ENCODE results near the gene PACSIN3.

PACSIN3 gene

DNA sequence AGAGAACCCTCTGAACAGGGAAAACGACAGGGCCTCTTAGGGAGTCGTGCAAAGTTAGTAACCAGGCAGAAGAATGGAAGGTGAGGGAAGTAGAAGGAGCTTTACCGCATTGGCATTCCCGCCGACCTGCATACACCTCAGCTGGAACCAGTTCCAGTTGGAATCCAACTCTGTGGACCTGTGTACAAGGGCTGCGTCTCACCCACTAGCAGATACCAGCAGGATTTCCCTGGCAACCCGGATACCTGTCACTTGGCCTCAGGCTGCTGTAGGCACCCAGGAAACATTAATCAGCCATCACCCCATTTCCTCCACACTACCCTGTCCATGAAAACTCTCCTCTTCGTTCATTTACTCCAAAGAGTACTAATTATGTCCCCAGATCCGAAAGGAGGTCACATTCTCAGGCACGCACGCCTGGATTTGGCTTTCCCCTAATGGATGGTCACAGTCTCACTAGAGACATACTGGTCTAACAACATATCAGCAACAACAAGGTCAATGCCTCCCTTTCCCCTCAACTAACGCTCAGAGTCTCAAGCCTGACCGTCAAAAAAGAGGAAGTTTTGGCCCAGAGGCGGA is 10.4 kb downstream of the PACSIN3 start:
- no peak for DNase-seq

DNA sequence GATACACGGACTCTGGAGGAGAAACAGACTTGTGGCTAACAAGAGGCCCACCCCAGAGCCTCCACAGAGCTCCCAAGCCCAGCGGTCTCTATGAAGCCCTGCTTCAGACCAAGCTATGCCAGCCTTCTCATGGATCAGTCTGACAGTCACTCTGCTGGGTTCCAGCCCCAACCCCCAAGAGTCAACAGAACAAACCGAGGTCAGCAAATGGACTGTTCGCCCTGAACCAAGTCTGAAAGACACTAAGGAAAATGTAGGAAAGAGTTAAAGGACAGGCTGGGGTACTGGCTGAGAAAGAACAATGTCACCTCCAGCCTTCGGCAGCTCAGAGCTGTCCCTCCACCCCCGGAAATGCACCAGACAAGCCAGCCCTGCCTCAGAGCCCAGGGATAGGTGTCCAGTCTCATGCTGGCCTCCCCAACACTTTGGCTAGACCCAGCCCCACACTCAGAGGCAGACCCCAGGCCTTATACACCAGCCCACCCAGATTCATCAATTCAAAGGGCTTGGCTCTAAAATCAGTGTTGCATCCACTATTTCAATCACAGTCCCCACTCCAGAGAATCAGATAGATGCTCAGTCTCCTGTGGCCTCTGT is 13.4 kb downstream of the PACSIN3 start:
- no peak for DNase-seq

DNA sequence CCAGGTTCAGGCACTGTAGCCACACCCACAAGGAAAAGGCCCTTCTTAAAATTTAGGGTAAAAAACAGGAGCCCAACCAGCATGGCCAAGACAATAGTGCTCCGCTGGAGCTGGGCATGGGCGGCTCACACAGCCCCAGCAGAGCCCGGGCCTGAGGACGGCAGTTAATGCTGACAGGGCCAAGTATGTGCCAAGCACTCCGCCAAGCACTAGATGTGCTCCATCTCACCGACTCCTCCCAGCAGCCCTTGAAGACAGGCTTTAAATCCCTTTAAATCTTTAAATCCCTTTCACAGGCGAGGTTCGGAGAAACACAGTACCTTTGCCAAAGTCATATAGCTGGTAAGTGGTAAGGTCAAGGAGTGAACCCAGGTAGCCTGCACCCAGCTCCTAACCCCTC is 14.4 kb downstream of the PACSIN3 start:
- no peak for DNase-seq

DNA sequence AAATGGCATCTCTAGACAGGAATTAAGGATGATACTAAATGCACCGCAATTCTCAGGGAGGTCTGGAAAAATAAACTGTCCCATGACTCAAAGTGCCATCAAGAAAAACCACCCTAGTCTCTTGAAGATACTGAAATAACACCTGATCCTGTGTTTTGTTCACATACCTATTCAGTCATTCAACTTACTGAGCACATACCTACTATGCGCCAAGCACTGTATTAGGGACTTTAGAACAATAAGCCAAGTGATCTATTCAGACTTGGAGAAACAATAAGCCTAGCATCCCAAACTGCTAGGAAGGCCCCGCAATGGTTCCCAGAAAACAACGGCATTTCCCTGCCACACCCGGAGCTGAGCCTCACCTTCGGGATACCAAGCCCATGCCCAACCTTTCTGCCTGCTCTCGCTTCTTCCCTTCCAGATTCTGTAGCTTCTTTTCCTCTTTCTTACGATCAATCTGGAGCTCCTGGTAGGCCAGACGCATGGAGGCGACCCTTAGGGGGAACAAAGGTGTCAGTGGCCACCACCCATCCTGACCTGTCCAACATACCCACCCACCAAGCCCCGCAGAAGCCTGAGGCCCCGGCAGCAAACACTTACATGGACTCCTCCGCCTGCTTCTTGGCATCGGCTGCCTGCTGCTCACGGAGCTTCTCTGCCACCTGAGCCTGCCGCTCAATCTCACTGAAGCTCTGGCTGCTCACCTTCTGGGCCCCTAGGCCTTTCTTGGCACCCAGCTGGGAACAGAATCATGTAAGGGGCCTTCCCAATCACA is 15.0 kb downstream of the PACSIN3 start:
- no peak for DNase-seq

DNA sequence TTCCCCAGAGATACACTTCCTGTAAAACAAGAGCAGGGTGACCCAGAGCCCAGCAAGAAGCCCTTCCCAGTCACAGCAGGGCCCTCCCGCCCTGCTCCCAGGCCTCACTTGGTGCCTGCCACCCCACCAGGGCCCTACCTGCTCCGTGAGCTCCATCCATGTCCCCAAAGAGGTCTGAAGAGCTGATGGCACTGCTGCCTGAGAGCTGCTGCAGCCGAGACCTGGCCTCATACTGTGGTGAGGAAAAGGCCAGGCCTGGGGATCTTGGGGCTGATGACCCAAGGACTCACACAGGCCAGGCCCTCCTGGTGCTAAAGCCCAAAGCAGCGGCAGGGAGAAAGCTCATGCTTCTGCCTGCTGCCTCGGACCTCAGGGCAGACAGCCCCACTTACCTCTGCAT is 19.9 kb downstream of the PACSIN3 start:
- DNase-seq, result no peak

DNA sequence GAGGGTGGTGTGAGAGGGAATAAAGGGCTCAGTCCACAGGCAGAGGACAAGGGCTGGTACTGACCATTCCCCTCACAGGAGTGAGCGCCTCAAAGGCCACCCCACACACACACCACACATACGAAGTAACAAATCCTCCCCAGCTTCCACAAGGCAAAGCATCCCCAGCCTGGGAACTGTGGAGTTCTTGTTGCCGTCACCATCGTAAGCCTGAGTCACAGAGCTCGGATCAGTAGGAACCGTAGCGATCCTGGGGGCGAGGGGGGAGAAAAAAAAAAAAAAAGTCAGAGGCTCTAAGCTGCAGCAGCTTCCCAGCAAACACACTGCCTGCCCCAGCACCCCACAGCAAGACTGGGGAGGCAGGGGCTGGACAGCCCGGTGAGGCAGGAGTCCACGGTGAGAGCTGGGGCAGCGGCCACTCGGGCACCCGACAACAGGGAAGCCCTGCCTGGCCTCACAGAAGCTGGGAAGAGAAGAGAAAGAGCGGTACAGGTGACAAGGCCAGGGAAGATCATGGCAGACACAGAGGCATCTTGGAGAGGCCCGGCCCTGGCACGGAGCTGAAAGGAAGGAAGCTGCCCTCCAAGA is 20.9 kb downstream of the PACSIN3 start:
- DNase-seq, result no peak

DNA sequence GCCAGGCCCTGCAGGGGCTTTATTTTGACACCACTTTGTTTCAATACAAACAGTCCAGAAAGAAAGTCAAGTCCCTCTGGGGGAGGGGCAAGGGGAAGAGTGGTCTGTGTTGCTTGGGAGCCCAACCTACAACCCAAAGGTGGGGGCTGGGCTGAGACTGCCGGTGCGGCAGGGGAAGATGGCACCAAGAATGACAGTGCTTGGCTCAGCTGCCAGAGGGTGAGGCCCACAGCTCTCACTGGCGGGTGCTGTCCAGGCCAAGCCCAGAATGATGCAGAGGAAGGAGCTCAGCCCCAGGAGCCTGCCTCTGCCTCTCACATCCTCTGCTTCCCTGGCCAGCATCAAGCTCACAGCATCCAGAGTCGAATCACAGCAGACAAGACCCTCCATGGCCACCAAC is 21.9 kb downstream of the PACSIN3 start:
- no peak for DNase-seq

DNA sequence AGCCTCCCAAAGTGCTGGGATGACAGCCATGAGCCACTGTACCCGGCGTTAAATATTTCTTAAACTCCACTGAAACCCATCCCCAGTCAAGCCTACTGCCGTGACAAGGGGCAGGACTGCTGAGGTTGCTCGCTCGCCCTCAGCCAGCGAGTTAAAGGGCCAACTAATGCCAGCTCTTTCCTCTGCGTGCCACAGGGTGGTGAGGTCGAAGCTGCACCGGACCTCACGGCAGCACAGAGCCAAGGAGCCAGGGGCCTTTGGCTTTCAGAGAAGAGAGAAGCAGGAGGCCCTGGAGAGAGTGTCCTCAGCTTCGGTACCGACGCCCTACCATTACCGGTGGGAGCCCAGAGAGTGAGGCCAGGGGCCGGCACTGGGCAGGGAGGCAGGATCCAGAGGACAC is 22.3 kb downstream of the PACSIN3 start:
- no peak for DNase-seq

DNA sequence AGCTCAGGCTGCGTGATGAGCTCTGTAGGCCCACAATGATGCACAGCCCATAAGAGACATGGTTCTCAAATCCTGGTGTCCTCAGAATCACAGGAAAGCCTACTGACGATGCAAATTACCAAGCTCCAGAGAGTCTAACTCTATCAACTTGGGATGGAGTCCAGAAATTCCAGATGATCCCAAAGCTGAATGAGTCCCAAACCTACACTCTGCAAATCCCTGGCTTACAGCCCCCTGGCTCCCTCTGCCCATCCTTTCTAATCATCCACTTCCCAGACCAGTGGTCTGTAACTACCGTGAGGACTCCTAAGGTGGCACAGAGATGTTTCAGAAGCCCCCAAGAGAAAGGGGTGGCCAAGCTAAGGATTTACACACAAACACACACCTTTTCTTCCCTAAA is 23.0 kb downstream of the PACSIN3 start:
- DNase-seq, result no peak

DNA sequence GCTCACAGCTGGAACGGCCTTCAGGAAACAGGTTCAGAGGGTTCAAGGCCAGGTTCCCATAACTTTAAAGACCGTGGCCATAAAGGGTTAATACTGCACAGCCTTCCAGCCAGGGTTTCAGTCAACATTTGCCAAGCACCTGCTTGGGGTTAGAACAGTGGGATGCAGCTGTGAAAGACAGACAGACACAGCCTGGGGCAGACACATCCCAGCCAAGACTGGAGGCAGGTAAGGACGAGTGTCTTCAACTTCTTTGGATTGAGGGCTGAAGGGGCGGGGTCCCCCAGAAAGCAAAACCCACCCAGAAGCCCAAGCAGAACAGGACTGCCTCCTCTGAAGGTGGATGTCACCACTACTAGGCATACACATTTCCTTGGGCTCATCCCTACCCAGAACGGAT is 23.8 kb downstream of the PACSIN3 start:
- no peak for DNase-seq

DNA sequence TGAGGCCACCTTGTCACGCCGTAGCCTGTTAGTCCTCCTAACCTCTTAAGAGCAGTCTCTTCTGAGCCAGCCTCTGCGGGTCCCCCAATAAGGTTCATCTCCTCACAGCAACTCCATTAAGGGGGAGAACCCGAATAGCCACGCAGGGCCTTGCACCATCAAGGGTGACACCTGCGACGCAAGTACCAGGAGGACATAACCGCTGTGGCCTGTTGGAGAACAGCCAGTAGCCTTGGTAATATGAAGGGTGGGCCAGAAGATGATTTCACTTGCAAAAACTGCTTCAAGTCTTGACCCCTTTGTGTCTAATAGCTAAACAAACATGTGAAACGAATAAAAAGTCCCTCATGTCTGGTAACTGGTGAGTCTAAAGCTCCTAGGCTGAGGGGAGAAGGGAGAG is 24.3 kb downstream of the PACSIN3 start:
- DNase-seq, result no peak

DNA sequence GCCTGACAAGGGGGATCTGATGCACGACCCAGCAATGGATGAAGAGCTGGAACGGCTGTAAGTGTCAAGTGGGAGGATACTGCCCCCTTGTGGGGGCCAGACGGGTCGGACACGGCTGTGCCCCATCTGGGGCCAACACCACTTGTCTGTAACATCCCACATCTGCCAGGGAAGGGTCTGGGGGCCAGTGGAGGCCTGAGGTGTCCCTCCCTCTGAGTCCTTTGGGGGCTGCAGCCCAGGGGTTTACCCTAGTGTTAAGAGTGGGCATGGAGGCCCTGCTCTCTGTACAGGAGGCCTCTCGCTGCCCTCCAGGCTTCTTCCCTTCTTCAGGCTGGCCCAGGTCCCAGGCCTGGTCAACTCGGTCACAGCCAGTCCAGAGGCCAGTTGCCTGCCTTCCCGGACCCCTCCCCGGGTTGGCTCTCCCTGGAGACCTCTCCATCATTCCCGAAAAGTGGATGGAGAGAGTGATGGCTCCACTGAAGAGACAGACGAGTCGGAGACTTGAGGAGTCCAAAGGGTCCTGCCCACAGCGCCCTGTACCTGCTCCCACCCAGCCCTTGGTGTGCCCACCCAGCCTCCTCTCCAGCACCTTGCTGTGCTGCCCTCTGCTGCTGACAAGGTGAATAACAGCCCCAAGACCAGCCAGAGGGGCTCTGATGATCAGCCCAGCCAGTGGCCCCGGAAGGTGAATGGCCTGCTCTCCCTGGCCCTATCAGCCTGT is 24.9 kb downstream of the PACSIN3 start:
- DNase-seq, result peak; percentile 46 to 75

DNA sequence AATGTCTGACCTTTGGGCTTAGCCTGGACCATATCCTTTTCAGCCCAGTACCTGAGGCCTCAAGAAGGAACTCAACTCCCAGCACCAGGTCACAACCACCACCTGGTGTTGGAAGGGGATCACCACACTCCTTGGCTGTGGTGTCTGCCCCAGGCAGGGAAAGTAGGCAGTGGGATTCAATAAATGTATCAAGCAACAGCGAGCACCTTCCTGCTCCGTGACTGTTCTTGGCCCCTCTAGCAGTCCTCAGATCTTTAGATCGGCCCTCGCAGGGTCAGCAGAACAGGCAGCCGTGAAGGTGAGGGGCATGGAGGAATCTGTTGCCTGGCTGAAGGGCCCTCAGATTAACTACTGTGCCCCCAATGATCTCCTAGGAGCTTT is 25.5 kb downstream of the PACSIN3 start:
- DNase-seq, result no peak

DNA sequence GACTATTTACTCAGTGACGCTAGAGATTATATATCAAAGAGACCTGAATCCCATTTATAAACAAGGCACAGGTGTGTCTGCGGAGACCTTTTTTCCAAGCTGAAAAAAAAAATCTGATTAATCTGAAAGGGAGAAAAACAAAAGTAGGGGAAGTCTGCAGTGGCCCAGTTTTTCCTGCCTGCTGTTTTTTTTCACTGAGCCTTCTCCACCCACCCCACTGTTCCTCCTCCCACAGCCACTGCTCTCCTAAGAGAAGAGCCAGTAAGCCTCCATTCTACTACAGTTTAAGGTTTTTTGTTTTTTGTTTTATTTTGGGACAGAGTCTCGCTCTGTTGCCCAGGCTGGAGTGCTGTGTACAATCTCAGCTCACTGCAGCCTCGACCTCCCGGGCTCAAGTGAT is 28.0 kb downstream of the PACSIN3 start:
- DNase-seq, result no peak

DNA sequence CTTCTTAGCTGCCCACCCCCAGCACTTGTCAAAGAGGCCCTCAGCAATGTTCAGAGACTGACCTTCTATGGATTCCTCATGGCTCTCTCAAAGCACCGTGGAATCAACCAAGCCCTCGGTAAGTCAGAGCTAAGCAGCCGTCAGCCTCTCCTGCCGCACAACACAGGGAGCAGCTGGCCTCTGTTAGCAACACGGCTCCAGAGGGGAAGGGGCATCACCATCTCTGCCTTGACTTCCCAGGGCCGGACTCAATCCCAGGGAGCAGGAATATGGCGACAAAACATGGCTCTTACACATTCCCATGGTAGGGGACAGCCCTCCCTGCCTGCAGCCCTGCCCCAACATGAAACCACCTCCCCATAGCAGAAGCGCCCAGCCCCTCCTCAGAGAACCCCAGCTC is 28.4 kb downstream of the PACSIN3 start:
- DNase-seq, result no peak

DNA sequence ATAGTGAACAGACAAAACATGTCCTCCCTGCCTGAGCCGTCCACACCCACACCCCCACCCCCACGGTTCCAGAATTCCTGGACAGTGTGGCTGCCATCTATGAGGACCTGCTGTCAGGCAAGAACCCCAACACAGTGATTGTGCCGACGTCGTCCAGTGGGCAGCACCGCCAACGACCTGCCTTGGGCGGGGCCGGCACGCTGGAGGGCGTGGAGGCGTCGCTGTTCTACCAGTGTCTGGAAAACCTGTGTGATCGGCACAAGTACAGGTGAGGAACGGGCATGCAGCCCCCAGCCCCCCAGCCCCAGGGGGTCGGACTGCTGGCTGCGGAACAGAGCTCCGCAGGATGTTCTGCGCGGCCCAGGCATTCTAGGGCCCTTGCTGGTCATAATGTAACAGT is 29.3 kb downstream of the PACSIN3 start:
- DNase-seq, result no peak

DNA sequence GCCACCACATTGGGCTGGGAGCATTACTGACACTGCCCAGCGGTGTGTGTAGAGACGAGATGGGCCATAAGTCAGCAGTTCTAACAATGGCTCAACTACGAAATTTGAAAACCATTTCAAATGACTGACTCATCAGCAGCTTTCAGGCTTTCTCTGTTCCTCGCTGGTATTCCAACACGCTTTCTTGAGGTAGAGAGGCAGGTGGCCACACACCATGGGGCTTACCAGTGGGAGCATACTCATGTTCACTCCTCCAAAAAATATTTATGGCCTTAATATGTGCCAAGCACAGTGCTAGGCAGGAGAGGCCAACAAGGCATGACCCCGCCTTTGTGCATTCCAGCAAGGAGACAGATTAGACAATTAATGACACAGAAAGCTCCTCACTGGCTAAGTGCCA is 29.9 kb downstream of the PACSIN3 start:
- no peak for DNase-seq

DNA sequence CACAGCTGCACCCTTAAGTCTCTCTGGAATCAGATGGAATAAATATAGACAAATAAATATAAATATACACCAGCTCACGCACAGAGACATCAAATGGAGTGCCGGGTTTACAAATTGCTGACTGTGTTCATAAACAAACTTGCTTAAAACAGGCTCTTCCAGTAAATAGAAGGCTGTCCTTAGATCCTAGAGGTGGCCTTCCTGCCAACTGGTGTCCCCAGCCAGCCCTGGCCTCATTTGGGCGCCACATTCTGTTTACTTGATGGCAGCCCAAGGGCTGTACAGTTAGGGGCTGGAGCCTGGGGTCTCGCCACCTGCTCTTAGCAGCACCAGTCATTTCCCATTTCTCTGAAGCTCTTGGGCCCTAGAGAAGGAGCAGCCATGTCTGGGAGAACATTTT is 30.4 kb downstream of the PACSIN3 start:
- no peak for DNase-seq

DNA sequence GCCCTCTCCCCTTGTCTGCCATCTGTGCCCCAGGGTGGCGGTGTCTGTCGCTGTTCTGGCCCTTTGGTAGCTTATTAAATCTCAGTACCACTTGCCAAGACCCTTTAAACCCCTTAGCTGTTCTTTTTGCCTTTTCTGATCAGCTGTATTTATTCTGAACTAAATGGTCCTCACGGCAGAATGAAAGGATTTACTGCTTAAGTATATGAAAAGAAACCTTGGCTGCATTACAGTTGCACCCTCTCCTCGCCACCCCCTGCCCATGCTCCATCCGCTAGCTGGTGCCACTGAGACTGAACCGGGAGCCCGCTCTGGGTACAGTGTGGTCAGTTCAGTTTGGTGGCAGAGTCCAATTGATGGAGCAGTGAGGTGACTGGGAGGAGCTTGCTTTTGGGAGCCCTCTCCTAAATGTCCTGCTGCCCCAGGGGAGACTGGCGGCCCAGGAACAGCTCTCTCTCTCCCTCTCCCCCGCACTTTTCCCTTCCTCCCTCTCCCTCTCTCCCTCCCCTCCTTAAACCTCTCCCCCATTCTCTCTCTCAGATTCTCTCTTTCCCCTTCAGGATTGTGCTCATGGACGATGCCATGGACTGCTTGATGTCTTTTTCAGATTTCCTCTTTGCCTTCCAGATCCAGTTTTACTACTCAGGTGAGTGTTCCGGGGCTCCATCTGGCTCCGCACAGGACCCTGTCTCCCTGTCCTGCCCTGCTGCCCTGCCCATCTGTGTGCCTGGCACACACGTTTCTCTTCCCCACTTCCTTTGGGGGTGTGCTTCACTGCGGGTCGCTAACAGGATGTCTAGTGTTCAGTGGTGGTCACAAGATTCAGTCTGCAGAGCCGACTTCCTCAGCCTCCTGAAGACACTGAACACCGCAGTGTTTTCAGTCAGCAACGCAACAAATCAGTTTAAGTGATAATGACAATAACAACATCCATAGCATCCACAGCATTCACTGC is 31.3 kb downstream of the PACSIN3 start:
- DNase-seq, result no peak

DNA sequence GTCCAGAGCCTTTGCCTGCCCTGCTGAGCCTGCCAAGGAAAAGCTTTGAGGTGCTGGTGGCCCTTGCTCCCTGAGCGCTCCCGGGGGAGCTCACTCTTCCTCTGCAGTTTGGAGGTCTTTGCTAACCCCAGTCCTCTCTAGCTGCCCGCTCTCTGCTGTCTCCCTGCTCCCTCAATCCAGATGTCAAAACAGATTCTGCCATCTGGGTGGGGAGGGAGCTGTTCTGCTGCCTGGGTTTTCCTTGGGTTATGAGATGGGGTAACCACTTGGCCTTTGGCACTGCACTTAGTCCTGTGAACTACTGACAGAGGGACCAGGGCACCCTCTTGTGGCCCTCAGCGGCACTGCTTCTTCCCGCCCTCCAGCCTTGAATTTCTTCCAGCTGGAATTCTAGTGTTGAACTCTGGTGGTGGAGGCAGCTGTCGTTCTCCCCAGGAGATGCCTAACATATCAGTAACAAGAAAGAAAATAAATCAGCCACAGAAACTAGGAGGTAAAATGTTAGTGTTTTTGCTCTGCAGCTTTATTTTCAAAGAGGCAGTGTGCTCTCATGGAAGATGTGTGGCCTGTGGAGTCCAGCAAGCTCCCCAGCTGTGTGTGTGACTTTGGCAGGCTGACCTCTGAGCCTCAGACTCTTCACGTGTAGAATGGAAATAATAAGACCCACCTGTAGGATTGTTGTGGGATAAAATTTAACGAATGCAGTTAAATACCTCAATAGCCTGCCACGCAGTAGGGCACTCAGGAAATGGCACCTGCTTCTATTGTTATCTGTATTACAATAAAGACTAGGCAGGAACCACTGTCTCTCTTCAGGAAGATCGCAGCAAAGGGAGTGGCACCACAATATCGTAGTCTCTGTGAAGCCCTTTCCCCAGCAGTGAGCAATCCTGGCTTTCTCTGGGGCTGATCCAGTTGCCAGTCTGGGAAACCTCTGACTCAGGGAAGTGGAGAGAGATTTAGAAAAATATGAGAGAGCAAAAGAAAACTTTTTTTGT is 33.0 kb downstream of the PACSIN3 start:
- DNase-seq, result peak; percentile 43 to 63
